ENCODE results near the gene CACNA2D2. TPM values are rescaled to one million over a fixed set of nuclear protein-coding genes. Genes with fewer than 3 reads are reported as not detected.

Gene CACNA2D2
- total RNA-seq, 1 experiment from 2014 or later: 22.0 TPM

DNA sequence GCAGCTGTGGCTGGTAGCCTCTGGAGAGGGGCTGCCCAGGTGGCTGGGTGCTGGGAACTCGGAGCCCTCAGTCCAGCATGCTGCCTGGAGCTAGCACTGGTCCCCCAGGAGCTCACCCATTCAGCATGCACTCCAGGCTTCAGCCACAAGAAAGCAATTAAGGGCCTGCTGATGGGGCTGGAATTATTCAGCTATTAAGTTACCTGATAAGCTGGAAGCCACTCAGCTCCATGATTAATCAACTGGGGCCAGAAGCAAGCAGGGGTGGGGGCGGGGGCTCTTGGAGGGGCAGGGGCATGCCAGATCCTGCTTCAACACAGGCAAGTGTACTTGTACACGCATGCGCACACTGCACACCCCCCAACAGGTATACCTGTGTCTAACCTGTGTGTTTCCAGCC is 122.1 kb downstream of the CACNA2D2 start:
- no peak overlapping the region for H3K4me3 Mint-ChIP-seq
- H3K27me3 Mint-ChIP-seq (ENCODE audit: low read depth): no peaks in the 10 kb centered on the region
- ChIA-PET CTCF (interaction anchor here (0.6 to 1.4 kb wide), 4 partner anchors 11 to 169 kb away, joined by 4 to 9 read pairs (median 4); no protein-coding TSS in a partner anchor), POLR2A (no interaction called here)
- no peaks in the 10 kb centered on the region for H3K9me3 Mint-ChIP-seq
- no peak for DNase-seq (ENCODE audit: low spot score)
- no peak for TF ChIP-seq ZNF396 (CRISPR knock-in tag; IDR thresholded peaks at IDR 0.05; ENCODE audit: borderline replicate concordance)
- TF ChIP-seq, protein P1, sequence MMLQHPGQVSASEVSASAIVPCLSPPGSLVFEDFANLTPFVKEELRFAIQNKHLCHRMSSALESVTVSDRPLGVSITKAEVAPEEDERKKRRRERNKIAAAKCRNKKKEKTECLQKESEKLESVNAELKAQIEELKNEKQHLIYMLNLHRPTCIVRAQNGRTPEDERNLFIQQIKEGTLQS (CRISPR knock-in tag; conservative IDR thresholded peaks at IDR 0.05): no peak
- TF ChIP-seq, protein P2, sequence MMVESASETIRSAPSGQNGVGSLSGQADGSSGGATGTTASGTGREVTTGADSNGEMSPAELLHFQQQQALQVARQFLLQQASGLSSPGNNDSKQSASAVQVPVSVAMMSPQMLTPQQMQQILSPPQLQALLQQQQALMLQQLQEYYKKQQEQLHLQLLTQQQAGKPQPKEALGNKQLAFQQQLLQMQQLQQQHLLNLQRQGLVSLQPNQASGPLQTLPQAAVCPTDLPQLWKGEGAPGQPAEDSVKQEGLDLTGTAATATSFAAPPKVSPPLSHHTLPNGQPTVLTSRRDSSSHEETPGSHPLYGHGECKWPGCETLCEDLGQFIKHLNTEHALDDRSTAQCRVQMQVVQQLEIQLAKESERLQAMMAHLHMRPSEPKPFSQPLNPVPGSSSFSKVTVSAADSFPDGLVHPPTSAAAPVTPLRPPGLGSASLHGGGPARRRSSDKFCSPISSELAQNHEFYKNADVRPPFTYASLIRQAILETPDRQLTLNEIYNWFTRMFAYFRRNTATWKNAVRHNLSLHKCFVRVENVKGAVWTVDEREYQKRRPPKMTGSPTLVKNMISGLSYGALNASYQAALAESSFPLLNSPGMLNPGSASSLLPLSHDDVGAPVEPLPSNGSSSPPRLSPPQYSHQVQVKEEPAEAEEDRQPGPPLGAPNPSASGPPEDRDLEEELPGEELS (CRISPR knock-in tag; IDR thresholded peaks at IDR 0.05): no peak
- TF ChIP-seq JAZF1 (CRISPR knock-in tag; IDR thresholded peaks at IDR 0.05): no peak
- TF ChIP-seq, protein P3, sequence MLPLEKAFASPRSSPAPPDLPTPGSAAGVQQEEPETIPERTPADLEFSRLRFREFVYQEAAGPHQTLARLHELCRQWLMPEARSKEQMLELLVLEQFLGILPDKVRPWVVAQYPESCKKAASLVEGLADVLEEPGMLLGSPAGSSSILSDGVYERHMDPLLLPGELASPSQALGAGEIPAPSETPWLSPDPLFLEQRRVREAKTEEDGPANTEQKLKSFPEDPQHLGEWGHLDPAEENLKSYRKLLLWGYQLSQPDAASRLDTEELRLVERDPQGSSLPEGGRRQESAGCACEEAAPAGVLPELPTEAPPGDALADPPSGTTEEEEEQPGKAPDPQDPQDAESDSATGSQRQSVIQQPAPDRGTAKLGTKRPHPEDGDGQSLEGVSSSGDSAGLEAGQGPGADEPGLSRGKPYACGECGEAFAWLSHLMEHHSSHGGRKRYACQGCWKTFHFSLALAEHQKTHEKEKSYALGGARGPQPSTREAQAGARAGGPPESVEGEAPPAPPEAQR (CRISPR knock-in tag; IDR thresholded peaks at IDR 0.05): no peak
- H3K36me3 Mint-ChIP-seq: no peaks in the 10 kb centered on the region
- H3K4me1 Mint-ChIP-seq: 0 out of 2 replicates have a peak, but pooled peaks cover 2% of the 10 kb centered on the region
- no peak for ATAC-seq
- H3K27ac Mint-ChIP-seq: no peak overlapping the region

DNA sequence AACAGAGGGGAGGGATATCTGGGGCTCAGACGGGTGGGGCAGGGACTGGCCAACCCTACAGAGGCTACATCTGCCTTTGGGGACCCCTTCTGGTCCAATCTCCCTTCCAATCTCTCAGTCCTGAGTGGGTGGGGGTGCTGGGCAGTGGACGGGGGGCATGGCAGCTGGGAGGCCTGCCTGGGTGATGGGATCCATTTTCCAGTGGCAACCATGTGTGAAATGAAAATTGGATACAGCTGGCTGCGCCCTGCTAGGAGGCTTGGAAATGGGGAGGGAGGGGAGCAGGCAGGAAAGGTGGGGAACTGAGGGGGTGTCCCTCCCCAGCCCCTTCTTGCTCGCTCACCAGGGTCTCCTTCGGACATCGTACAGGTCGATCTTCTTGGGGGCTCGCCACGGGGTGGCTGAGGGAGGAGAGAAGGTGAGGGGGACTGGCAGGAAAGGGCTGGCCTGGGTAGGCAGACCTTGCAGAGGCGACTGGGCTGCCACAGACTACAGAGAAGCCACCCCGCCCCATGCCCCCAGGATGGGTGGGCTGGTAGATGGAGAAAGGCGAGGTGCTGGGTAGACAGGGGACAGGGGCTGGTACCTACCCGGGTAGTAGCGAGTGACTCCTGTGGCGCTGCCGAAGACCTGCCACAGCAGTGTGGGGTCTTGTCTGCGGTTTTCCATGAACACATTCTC is 122.9 kb downstream of the CACNA2D2 start:
- Mint-ChIP-seq H3K27ac (no peak overlapping the region), H3K36me3 (no peaks in the 10 kb centered on the region), H3K9me3 (no peaks in the 10 kb centered on the region), H3K4me1 (0 out of 2 replicates have a peak, but pooled peaks cover 2% of the 10 kb centered on the region), H3K27me3 (ENCODE audit: low read depth) (no peaks in the 10 kb centered on the region), H3K4me3 (no peak overlapping the region)
- no peak for ATAC-seq
- ChIA-PET POLR2A (no interaction called here), CTCF (interaction anchor here (0.6 to 1.4 kb wide), 4 partner anchors 10 to 170 kb away, joined by 3 to 9 read pairs (median 4); no protein-coding TSS in a partner anchor)
- DNase-seq (ENCODE audit: low spot score): no peak
- no peak for TF ChIP-seq FOXP1 (CRISPR knock-in tag; IDR thresholded peaks at IDR 0.05; ENCODE audit: borderline replicate concordance)
- TF ChIP-seq ZNF263 (CRISPR knock-in tag; IDR thresholded peaks at IDR 0.05; ENCODE audit: low read depth): no peak
- TF ChIP-seq, protein P4, sequence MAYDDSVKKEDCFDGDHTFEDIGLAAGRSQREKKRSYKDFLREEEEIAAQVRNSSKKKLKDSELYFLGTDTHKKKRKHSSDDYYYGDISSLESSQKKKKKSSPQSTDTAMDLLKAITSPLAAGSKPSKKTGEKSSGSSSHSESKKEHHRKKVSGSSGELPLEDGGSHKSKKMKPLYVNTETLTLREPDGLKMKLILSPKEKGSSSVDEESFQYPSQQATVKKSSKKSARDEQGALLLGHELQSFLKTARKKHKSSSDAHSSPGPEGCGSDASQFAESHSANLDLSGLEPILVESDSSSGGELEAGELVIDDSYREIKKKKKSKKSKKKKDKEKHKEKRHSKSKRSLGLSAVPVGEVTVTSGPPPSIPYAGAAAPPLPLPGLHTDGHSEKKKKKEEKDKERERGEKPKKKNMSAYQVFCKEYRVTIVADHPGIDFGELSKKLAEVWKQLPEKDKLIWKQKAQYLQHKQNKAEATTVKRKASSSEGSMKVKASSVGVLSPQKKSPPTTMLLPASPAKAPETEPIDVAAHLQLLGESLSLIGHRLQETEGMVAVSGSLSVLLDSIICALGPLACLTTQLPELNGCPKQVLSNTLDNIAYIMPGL (CRISPR knock-in tag; IDR thresholded peaks at IDR 0.05): no peak
- TF ChIP-seq, protein P5, sequence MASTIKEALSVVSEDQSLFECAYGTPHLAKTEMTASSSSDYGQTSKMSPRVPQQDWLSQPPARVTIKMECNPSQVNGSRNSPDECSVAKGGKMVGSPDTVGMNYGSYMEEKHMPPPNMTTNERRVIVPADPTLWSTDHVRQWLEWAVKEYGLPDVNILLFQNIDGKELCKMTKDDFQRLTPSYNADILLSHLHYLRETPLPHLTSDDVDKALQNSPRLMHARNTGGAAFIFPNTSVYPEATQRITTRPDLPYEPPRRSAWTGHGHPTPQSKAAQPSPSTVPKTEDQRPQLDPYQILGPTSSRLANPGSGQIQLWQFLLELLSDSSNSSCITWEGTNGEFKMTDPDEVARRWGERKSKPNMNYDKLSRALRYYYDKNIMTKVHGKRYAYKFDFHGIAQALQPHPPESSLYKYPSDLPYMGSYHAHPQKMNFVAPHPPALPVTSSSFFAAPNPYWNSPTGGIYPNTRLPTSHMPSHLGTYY (CRISPR knock-in tag; IDR thresholded peaks at IDR 0.05): no peak
- TF ChIP-seq MYBL2 (CRISPR knock-in tag; IDR thresholded peaks at IDR 0.05): no peak
- no peak for TF ChIP-seq CREB1 (CRISPR knock-in tag; IDR thresholded peaks at IDR 0.05)
- no peak for TF ChIP-seq PRRX2 (CRISPR knock-in tag; IDR thresholded peaks at IDR 0.05)
- TF ChIP-seq, protein P6, sequence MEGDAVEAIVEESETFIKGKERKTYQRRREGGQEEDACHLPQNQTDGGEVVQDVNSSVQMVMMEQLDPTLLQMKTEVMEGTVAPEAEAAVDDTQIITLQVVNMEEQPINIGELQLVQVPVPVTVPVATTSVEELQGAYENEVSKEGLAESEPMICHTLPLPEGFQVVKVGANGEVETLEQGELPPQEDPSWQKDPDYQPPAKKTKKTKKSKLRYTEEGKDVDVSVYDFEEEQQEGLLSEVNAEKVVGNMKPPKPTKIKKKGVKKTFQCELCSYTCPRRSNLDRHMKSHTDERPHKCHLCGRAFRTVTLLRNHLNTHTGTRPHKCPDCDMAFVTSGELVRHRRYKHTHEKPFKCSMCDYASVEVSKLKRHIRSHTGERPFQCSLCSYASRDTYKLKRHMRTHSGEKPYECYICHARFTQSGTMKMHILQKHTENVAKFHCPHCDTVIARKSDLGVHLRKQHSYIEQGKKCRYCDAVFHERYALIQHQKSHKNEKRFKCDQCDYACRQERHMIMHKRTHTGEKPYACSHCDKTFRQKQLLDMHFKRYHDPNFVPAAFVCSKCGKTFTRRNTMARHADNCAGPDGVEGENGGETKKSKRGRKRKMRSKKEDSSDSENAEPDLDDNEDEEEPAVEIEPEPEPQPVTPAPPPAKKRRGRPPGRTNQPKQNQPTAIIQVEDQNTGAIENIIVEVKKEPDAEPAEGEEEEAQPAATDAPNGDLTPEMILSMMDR (IDR thresholded peaks at IDR 0.05): no peak
- no peak for TF ChIP-seq TEAD4 (CRISPR knock-in tag; IDR thresholded peaks at IDR 0.05)
- no peak for TF ChIP-seq ETV6 (CRISPR knock-in tag; IDR thresholded peaks at IDR 0.05)
- TF ChIP-seq, protein P7, sequence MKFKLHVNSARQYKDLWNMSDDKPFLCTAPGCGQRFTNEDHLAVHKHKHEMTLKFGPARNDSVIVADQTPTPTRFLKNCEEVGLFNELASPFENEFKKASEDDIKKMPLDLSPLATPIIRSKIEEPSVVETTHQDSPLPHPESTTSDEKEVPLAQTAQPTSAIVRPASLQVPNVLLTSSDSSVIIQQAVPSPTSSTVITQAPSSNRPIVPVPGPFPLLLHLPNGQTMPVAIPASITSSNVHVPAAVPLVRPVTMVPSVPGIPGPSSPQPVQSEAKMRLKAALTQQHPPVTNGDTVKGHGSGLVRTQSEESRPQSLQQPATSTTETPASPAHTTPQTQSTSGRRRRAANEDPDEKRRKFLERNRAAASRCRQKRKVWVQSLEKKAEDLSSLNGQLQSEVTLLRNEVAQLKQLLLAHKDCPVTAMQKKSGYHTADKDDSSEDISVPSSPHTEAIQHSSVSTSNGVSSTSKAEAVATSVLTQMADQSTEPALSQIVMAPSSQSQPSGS (CRISPR knock-in tag; IDR thresholded peaks at IDR 0.05; ENCODE audit: borderline replicate concordance, low read depth): no peak
- TF ChIP-seq, protein P8, sequence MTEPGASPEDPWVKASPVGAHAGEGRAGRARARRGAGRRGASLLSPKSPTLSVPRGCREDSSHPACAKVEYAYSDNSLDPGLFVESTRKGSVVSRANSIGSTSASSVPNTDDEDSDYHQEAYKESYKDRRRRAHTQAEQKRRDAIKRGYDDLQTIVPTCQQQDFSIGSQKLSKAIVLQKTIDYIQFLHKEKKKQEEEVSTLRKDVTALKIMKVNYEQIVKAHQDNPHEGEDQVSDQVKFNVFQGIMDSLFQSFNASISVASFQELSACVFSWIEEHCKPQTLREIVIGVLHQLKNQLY (CRISPR knock-in tag; IDR thresholded peaks at IDR 0.05): no peak
- TF ChIP-seq EMX1 (CRISPR knock-in tag; IDR thresholded peaks at IDR 0.05): no peak
